ENCODE data around the gene RETREG2. TPM values are rescaled to one million over a fixed set of nuclear protein-coding genes. Genes with fewer than 3 reads are reported as not detected.

RETREG2 gene
- total RNA-seq, 1 experiment from 2014 or later, result 46.7 TPM

DNA sequence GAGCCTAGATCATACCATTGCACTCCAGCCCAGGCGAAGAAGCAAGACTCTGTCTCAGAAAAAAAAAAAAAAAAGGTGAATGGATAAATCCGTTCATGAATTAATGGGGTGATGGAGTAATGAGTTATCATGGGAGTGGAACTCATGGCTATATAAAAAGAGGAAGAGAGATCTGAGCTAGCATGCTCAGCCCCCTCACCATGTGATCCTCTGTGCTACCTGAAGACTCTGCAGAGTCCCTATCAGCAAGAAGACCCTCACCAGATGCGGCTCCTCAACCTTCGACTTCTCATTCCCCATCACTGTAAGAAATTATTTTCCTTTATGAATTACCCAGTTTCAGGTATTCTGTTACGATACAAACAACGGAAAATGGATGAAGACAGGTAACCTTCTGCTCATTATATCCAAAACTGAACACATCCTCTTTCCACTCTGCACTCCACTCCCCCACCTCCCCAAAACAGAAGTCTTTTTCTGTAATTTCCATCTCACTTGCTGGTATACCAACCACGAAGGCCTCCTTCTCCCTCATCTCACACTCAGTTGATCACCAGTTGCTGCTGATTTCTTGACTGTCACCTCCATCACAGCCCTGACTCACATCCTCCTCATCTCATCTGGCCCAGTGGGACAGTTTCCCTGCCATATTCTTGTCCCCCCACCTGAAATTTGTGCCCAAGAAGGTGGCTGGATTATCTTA lies 8.8 kb downstream of the RETREG2 start:
- H3K36me3 Mint-ChIP-seq (ENCODE audit: insufficient read depth in 1 of 3, low read depth in 3 of 3), result peaks cover 4 to 20% (median 14%) of the 10 kb centered on the region in 3 experiments
- no peak overlapping the region for H2BK20ac ChIP-seq (ENCODE audit: low read depth, low read length, poor library complexity, severe bottlenecking)
- TF ChIP-seq CTCF (conservative IDR thresholded peaks at IDR 0.05), result no peak
- no peak overlapping the region for H3K56ac ChIP-seq (ENCODE audit: insufficient read length, low read depth, low read length)
- H3K27me3 ChIP-seq (ENCODE audit: insufficient read depth, low read length), result no peaks in the 10 kb centered on the region
- no peak overlapping the region for H3K4me3 Mint-ChIP-seq
- no peak overlapping the region for H4K5ac ChIP-seq (ENCODE audit: insufficient read length, low read depth, low read length)
- no peak overlapping the region for H2AK5ac ChIP-seq (ENCODE audit: insufficient read length, low read length)
- no peaks in the 10 kb centered on the region for H3K79me1 ChIP-seq (ENCODE audit: insufficient read depth, low read depth, low read length, poor library complexity, severe bottlenecking)
- H3K27ac Mint-ChIP-seq, result no peak overlapping the region; a peak in 1 of 7 replicates
- H3K18ac ChIP-seq (ENCODE audit: insufficient read length, low read depth, low read length), result no peak overlapping the region
- no peak overlapping the region for H3K27ac ChIP-seq (ENCODE audit: insufficient read length, low read depth, low read length)
- no peak overlapping the region for H3K4me2 ChIP-seq (ENCODE audit: insufficient read depth, insufficient read length, low read length)
- H4K8ac ChIP-seq (replicated peaks; ENCODE audit: insufficient read length, low read depth, low read length), result no peak overlapping the region
- DNase-seq, result no peak
- no peak overlapping the region for H2AFZ ChIP-seq (ENCODE audit: low read length)
- no peak overlapping the region for H3K23ac ChIP-seq (ENCODE audit: insufficient read length, low read depth, low read length)
- no peaks in the 10 kb centered on the region; a peak in 1 of 5 replicates for H3K9me3 Mint-ChIP-seq
- no CpG with 5 or more reads among the region's 7 CpGs for WGBS (ENCODE audit: extremely low coverage, insufficient read length, low lambda C conversion rate)
- H3K9ac ChIP-seq (ENCODE audit: extremely low read depth, insufficient read length, low read length), result peak overlapping the region; percentile 4
- H2BK12ac ChIP-seq (ENCODE audit: insufficient read length, low read depth, low read length), result no peak overlapping the region
- no peak overlapping the region for H4K91ac ChIP-seq (ENCODE audit: insufficient read length, low read depth, low read length)
- H4K20me1 ChIP-seq (ENCODE audit: control insufficient read depth, insufficient read depth, insufficient read length), result no peaks in the 10 kb centered on the region
- no peak overlapping the region for H2BK120ac ChIP-seq (ENCODE audit: low read depth, low read length, poor library complexity, severe bottlenecking)
- no peak overlapping the region for H2BK15ac ChIP-seq (ENCODE audit: low read depth, low read length)
- no peaks in the 10 kb centered on the region for H3K27me3 Mint-ChIP-seq (ENCODE audit: low read depth)
- no peak overlapping the region for H2BK5ac ChIP-seq (ENCODE audit: insufficient read length, low read length)
- no peak overlapping the region for H3K4ac ChIP-seq (ENCODE audit: low read depth, low read length)
- no peaks in the 10 kb centered on the region for H3K4me1 ChIP-seq (ENCODE audit: insufficient read depth, low read length)
- H3K79me2 ChIP-seq (ENCODE audit: insufficient read depth, low read length), result no peaks in the 10 kb centered on the region
- H3K4me1 Mint-ChIP-seq, result no peaks in the 10 kb centered on the region
- H3K14ac ChIP-seq (ENCODE audit: insufficient read depth, low read length), result no peak overlapping the region
- H3K23me2 ChIP-seq (ENCODE audit: insufficient read length, low read depth, low read length, poor library complexity, severe bottlenecking), result no peaks in the 10 kb centered on the region
- no peaks in the 10 kb centered on the region for H3K9me3 ChIP-seq (ENCODE audit: control insufficient read depth, low read depth, low read length)
- no peak overlapping the region for H3T11ph ChIP-seq (ENCODE audit: low read length)
